Activated CD4-positive, alpha-beta memory T cell treated with anti-CD3 and anti-CD28 coated beads, Interleukin-2, amount 10 ng/mL, durations not matched to agents 7 days and 5 days (primary cell): Measurements from ENCODE around the gene VGLL1. TPM values are rescaled to one million over a fixed set of nuclear protein-coding genes. Genes with fewer than 3 reads are reported as not detected.

Experiments
- CTCF ChIA-PET: fragments of 350-600 bp; sonication (Branson Sonifier 250); formaldehyde crosslinking; loops from one replicate; lab custom pipeline; 2021; ENCODE audit warnings: antibody characterized with exemption, inconsistent platforms; lab: Charles Lee
- POLR2A ChIA-PET: fragments of 350-600 bp; sonication (Branson Sonifier 250); formaldehyde crosslinking; loops from one replicate; lab custom pipeline; 2021; ENCODE audit warnings: antibody characterized with exemption; lab: Charles Lee
- DNase-seq: peaks from one replicate; pipeline ENCODE4 v3.0.0-alpha.2; 2020
- H3K27ac Mint-ChIP-seq: one replicate; pipeline ENCODE4 v1.8.0; 2021; ENCODE audit warnings: mild to moderate bottlenecking, mixed read lengths
- H3K27me3 Mint-ChIP-seq: one replicate; pipeline ENCODE4 v1.8.0; 2021; ENCODE audit warnings: mixed read lengths
- H3K36me3 Mint-ChIP-seq: one replicate; pipeline ENCODE4 v1.8.0; 2021; ENCODE audit warnings: low read depth, mixed read lengths
- H3K4me1 Mint-ChIP-seq: one replicate; pipeline ENCODE4 v1.8.0; 2021; ENCODE audit warnings: mixed read lengths
- H3K4me3 Mint-ChIP-seq: one replicate; pipeline ENCODE4 v1.8.0; 2021; ENCODE audit warnings: mild to moderate bottlenecking, mixed read lengths
- H3K9me3 Mint-ChIP-seq: one replicate; pipeline ENCODE4 v1.8.0; 2021; ENCODE audit warnings: mixed read lengths
- total RNA-seq, 2 experiments: library from RNA; stranded (reverse); gene quantifications; one replicate each; pipeline ENCODE4 v1.2.3, GENCODE V29; 2021

Gene VGLL1
- total RNA-seq, 2 experiments from 2014 or later = not detected

DNA sequence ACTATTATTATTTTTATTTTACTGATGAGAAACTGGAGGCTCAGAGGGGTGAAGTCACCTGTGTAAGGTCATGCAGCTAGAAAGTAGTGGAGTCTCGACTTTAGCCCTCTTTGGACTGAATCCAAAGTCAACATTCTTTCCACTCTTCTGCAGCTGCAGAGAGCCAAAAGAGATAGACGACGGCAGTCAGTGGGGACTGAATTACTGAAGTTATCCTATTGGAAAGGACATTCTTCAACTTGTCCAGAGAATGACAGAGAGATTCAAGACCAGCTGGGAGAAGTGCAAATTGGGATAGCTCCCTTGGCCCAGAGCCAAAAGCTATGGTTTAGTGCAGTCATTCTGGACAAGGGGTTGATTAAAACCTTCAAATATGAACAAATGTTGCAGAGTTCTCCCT lies 42.5 kb downstream of the VGLL1 start:
- H3K9me3 Mint-ChIP-seq = no peaks in the 10 kb centered on the region
- no peak overlapping the region for H3K27ac Mint-ChIP-seq
- CTCF ChIA-PET = no interaction called here
- H3K4me3 Mint-ChIP-seq = no peak overlapping the region
- POLR2A ChIA-PET = interaction anchor here (1.2 to 5.1 kb wide), 3 partner anchors 12 to 77 kb away, joined by 3 to 23 read pairs (median 3); partner anchors contain the start of gene HTATSF1
- no peak for DNase-seq
- peaks cover 40% of the 10 kb centered on the region for H3K4me1 Mint-ChIP-seq
- no peaks in the 10 kb centered on the region for H3K36me3 Mint-ChIP-seq
- no peaks in the 10 kb centered on the region for H3K27me3 Mint-ChIP-seq

DNA sequence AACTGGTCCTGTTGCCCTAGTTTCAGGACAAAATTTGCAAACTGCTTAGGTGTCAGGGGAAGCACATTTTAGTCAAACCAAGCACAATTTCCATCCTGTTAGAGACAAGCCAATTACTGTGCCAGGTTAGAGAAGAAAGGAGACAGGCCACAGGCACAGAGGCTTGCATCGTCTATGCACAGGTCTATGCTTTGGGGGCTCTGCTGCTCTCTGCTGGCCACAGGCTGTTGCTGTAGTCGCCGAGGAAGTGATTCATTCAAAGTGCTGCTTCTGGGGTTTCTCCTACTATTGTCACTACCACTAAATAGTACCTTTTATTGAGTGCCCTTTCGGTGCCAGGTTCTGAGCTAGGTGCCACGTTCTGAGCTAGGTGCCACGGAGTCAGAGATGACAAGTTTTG lies 45.5 kb downstream of the VGLL1 start:
- H3K4me1 Mint-ChIP-seq = peaks cover 39% of the 10 kb centered on the region
- H3K27me3 Mint-ChIP-seq = no peaks in the 10 kb centered on the region
- ChIA-PET POLR2A (interaction anchor here (1.0 to 5.1 kb wide), 7 partner anchors 7 to 80 kb away, joined by 3 to 23 read pairs (median 4); partner anchors contain the start of gene HTATSF1), CTCF (interaction anchor here (0.8 to 3.2 kb wide), 23 partner anchors 9 to 549 kb away, joined by 3 to 21 read pairs (median 4); partner anchors contain the start of gene HTATSF1)
- H3K4me3 Mint-ChIP-seq = peak overlapping the region; percentile 31
- DNase-seq = peak; percentile 80
- H3K36me3 Mint-ChIP-seq = no peaks in the 10 kb centered on the region
- H3K9me3 Mint-ChIP-seq = no peaks in the 10 kb centered on the region
- peak overlapping the region; percentile 76 for H3K27ac Mint-ChIP-seq

DNA sequence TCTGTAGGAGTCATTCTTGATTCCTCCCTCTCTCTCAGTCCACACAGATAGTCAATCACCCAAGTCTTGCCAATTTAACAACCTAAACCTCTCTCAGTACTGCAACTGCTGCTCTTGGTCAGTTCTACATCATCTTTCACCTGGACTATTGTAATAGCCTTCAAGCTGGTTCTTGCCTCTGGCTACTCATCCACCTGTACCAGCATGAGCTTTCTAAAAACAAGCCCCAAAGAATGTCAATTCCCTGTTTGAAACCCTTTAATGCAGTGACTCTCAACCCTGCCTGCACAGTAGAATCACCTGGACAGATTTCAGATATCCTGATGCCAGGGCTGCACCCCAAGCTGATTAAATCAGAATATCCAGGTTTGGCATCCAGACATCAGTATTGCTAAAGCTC lies 48.3 kb downstream of the VGLL1 start:
- CTCF ChIA-PET = interaction anchor here (1.0 kb wide), 1 partner anchor 34 kb away, joined by 3 read pairs; no protein-coding TSS in a partner anchor
- no peak overlapping the region for H3K4me3 Mint-ChIP-seq
- H3K9me3 Mint-ChIP-seq = no peaks in the 10 kb centered on the region
- peaks cover 46% of the 10 kb centered on the region for H3K4me1 Mint-ChIP-seq
- H3K27ac Mint-ChIP-seq = no peak overlapping the region
- H3K36me3 Mint-ChIP-seq = peaks cover 6% of the 10 kb centered on the region
- POLR2A ChIA-PET = interaction anchor here (1.8 kb wide), 1 partner anchor 64 kb away, joined by 4 read pairs; no protein-coding TSS in a partner anchor
- no peak for DNase-seq
- no peaks in the 10 kb centered on the region for H3K27me3 Mint-ChIP-seq

DNA sequence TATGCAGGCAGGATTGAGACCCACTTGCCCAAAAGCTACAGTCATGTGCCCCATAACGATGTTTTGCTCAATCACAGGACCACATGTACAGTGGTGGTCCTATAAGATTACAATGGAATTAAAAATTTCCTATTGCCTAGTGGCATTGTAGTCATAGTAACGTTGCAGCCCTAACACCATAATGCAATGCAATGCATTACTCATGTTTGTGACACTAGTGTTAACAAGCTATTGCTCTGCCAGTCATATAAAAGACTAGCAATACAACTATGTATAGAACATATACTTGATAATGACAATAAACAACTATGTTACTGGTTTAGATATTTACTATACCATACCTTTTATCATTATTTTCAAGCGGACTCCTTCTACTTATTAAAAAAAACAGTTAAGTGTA lies 50.6 kb downstream of the VGLL1 start:
- POLR2A ChIA-PET = interaction anchor here (0.9 kb wide), 1 partner anchor 294 kb away, joined by 3 read pairs; no protein-coding TSS in a partner anchor
- no peak overlapping the region for H3K4me3 Mint-ChIP-seq
- CTCF ChIA-PET = interaction anchor here (1.4 kb wide), 1 partner anchor 112 kb away, joined by 3 read pairs; no protein-coding TSS in a partner anchor
- no peaks in the 10 kb centered on the region for H3K9me3 Mint-ChIP-seq
- DNase-seq = no peak
- peaks cover 57% of the 10 kb centered on the region for H3K4me1 Mint-ChIP-seq
- peaks cover 6% of the 10 kb centered on the region for H3K36me3 Mint-ChIP-seq
- H3K27me3 Mint-ChIP-seq = no peaks in the 10 kb centered on the region
- H3K27ac Mint-ChIP-seq = no peak overlapping the region

DNA sequence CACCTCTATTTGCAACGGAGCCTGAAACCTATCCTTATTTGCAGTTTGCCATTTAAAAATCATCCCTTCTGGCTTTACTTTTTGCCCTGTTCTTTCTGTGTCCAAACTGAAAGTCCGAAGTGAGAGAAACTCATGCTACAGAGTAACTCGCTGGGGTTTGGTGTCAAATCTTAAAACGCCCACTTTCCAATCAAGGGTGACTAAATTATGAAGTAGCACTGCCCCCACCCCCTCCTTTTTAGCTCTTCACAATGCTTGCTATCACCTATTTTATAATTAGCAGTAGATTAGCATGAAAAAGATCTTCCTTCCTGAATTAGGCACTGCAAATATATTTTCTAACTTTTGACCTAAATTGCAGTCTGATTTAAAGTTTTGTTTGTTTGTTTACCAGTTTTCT lies 52.5 kb downstream of the VGLL1 start:
- peaks cover 6% of the 10 kb centered on the region for H3K36me3 Mint-ChIP-seq
- peaks cover 57% of the 10 kb centered on the region for H3K4me1 Mint-ChIP-seq
- POLR2A ChIA-PET = interaction anchor here (0.7 to 3.3 kb wide), 11 partner anchors 8 to 296 kb away, joined by 3 to 14 read pairs (median 4); partner anchors contain the start of genes HTATSF1 and RBMX
- DNase-seq = peak; percentile 21
- H3K9me3 Mint-ChIP-seq = no peaks in the 10 kb centered on the region
- H3K27ac Mint-ChIP-seq = peak overlapping the region; percentile 97
- CTCF ChIA-PET = interaction anchor here (0.9 to 1.8 kb wide), 2 partner anchors 24 to 149 kb away, joined by 3 to 4 read pairs; no protein-coding TSS in a partner anchor
- H3K4me3 Mint-ChIP-seq = no peak overlapping the region
- H3K27me3 Mint-ChIP-seq = no peaks in the 10 kb centered on the region

DNA sequence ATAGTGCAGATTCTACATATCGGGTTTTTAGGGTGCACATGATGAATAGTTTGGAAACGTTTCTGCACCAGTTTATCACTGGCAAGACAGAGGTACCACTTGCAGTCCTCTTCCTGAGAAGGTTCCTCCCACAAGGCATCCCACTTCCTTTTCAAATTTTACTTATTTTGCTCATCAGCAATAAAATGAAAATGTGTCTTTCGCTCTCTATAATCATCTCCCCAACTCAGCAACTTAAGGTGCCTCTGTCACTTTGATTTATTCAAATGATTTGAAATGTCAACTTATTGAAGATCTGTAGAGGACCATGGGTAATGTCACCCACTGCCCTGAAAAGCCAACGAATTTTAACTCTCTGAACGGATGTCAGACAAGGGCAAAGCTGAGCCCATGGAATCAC lies 53.2 kb downstream of the VGLL1 start:
- Mint-ChIP-seq H3K4me3 (peak overlapping the region; percentile 47), H3K4me1 (peaks cover 63% of the 10 kb centered on the region), H3K27ac (peak overlapping the region; percentile 97), H3K9me3 (no peaks in the 10 kb centered on the region), H3K27me3 (no peaks in the 10 kb centered on the region), H3K36me3 (peaks cover 6% of the 10 kb centered on the region)
- ChIA-PET POLR2A (interaction anchor here (0.7 to 3.3 kb wide), 14 partner anchors 9 to 295 kb away, joined by 3 to 14 read pairs (median 4); partner anchors contain the start of genes HTATSF1 and RBMX), CTCF (interaction anchor here (0.9 to 2.2 kb wide), 3 partner anchors 7 to 149 kb away, joined by 3 to 13 read pairs (median 4); no protein-coding TSS in a partner anchor)
- DNase-seq = no peak

DNA sequence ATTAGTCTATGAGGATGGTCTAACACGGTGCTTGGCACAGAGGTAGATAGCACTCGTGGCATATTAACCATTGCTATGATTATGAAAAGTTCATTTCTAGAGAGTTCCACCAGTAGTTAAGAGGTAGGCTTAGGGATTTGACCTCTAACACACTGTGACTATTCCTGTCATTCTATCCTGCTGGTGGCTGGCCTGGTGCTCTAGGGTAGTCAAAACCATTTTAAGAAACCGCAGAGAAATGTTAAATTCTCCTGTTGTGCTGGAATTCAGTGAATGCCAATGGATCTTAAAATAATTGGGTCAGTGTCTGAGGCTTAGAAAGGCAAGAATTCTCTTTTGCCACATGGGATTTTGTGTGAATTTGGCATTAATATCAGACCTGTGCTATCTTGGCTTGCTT lies 53.9 kb downstream of the VGLL1 start:
- H3K36me3 Mint-ChIP-seq = peaks cover 6% of the 10 kb centered on the region
- H3K27ac Mint-ChIP-seq = peak overlapping the region; percentile 97
- CTCF ChIA-PET = interaction anchor here (1.2 to 2.2 kb wide), 4 partner anchors 8 to 109 kb away, joined by 4 to 13 read pairs (median 6); no protein-coding TSS in a partner anchor
- H3K9me3 Mint-ChIP-seq = no peaks in the 10 kb centered on the region
- POLR2A ChIA-PET = interaction anchor here (0.9 to 3.3 kb wide), 15 partner anchors 8 to 295 kb away, joined by 3 to 14 read pairs (median 5); partner anchors contain the start of genes HTATSF1 and RBMX
- H3K4me1 Mint-ChIP-seq = peaks cover 62% of the 10 kb centered on the region
- DNase-seq = no peak
- H3K27me3 Mint-ChIP-seq = no peaks in the 10 kb centered on the region
- H3K4me3 Mint-ChIP-seq = peak overlapping the region; percentile 58

DNA sequence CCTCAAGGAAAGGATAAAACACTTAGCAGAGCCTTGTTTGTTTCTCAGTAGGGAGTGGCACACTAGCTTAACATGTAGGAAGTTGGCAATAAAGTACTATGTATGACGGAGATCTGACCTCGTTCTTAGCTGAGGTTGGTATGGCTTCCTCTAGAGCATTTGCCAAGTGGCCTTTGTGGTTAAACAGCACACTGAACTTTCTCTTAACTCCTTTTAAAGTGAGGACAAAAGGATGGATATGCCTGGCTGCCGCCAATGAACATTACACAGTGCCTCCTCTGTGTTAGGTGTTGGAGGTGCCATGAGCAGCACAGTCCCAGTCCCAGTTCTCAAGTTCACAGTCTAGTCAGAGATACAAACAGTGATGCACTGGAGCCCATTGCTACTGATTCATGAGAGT lies 54.4 kb downstream of the VGLL1 start:
- ChIA-PET POLR2A (interaction anchor here (0.9 to 3.3 kb wide), 15 partner anchors 8 to 294 kb away, joined by 3 to 14 read pairs (median 4); partner anchors contain the start of genes HTATSF1 and RBMX), CTCF (interaction anchor here (1.2 to 2.2 kb wide), 4 partner anchors 8 to 109 kb away, joined by 4 to 13 read pairs (median 6); no protein-coding TSS in a partner anchor)
- H3K27ac Mint-ChIP-seq = peak overlapping the region; percentile 97
- H3K9me3 Mint-ChIP-seq = no peaks in the 10 kb centered on the region
- H3K36me3 Mint-ChIP-seq = peaks cover 6% of the 10 kb centered on the region
- peaks cover 61% of the 10 kb centered on the region for H3K4me1 Mint-ChIP-seq
- no peaks in the 10 kb centered on the region for H3K27me3 Mint-ChIP-seq
- DNase-seq = peak; percentile 47
- H3K4me3 Mint-ChIP-seq = peak overlapping the region; percentile 58

DNA sequence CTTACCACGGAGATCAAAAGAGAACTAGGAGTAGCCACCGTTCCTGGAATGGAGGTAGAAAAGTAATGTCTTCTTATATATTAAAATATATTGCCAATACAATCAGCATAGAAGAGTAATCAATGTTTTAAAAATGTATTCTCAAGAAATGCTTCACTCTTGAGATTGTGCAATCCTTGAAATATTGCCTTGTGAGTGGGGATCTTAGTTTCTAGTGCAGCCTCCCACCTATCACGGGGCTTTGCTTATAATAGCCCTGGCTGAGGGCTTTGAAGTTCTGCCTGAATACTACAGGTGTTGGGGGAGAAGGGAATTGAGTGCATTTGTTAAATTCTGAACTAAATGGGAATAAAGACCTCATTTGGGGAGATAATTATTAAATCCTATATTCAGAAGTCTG lies 55.5 kb downstream of the VGLL1 start:
- ChIA-PET POLR2A (interaction anchor here (1.1 to 2.8 kb wide), 4 partner anchors 11 to 90 kb away, joined by 3 to 12 read pairs (median 8); partner anchors contain the start of gene HTATSF1), CTCF (interaction anchor here (2.2 kb wide), 1 partner anchor 9 kb away, joined by 13 read pairs; no protein-coding TSS in a partner anchor)
- H3K4me3 Mint-ChIP-seq = peak overlapping the region; percentile 18
- no peak for DNase-seq
- H3K27me3 Mint-ChIP-seq = no peaks in the 10 kb centered on the region
- H3K27ac Mint-ChIP-seq = peak overlapping the region; percentile 97
- H3K36me3 Mint-ChIP-seq = peaks cover 6% of the 10 kb centered on the region
- no peaks in the 10 kb centered on the region for H3K9me3 Mint-ChIP-seq
- peaks cover 66% of the 10 kb centered on the region for H3K4me1 Mint-ChIP-seq

DNA sequence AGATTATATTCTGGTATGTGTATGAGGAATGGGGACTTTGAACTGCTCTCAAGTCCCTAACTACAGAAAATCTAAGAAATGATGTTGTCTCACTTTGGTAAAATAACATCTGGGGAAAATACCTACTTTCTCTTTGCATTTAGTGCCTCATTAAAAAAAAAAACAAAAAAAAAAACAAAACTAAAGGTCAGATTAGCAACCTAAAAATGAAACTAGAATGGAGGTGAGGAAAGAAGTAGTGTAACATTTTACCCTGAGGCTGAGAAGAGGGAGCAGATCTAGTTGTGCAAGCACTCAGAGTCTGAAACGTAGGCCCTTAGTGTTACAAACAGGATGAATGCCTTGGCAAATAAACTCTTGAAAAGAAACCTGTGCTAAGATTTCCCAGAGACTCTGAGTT lies 56.0 kb downstream of the VGLL1 start:
- DNase-seq = no peak
- Mint-ChIP-seq H3K27me3 (no peaks in the 10 kb centered on the region), H3K27ac (peak overlapping the region; percentile 97), H3K36me3 (peaks cover 6% of the 10 kb centered on the region), H3K4me1 (peaks cover 66% of the 10 kb centered on the region), H3K9me3 (no peaks in the 10 kb centered on the region), H3K4me3 (peak overlapping the region; percentile 57)
- ChIA-PET CTCF (interaction anchor here (1.2 to 1.4 kb wide), 2 partner anchors 10 to 107 kb away, joined by 4 read pairs; no protein-coding TSS in a partner anchor), POLR2A (interaction anchor here (0.8 to 2.8 kb wide), 7 partner anchors 9 to 91 kb away, joined by 3 to 12 read pairs (median 4); no protein-coding TSS in a partner anchor)

DNA sequence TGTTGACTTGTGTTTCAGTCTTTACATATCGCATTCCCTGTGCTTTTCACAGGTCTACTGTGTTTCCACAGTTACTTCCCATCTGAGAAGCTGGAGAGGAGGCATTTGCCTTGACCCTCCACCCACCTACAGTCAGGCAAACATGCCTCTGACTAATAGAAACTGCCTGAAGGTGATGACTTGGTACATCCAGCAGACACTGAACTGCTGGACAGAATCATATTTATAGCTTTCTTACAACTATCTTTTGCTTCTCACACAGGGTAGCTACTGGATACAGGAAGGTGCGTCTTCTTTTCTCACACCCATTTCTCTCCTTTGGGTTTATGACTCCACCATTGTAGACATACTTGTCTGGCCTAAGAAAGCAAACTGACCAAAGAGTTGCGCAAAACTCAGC lies 58.0 kb downstream of the VGLL1 start:
- H3K4me3 Mint-ChIP-seq = no peak overlapping the region
- POLR2A ChIA-PET = interaction anchor here (0.8 to 2.8 kb wide), 2 partner anchors 37 to 63 kb away, joined by 3 to 12 read pairs; no protein-coding TSS in a partner anchor

DNA sequence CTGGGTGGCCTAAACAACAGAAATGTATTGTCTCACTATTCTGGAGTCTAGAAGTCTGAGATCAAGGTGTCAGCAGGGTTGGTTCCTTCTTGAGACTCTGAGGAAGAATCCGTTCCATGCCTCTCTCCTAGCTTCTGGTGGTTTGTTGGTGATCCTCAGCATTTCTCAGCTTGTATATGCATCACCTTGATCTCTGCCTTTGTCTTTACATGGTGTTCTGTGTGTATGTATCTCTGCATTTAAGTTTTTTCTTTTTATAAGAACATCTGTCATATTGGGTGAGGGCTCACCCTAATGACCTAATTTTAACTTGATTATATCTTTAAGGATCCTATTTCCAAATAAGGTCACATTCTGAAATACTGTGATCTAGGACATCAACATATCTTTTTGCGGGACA lies 65.3 kb downstream of the VGLL1 start:
- ChIA-PET CTCF (interaction anchor here (0.9 to 2.4 kb wide), 2 partner anchors 11 to 20 kb away, joined by 3 to 11 read pairs; no protein-coding TSS in a partner anchor), POLR2A (interaction anchor here (0.8 to 1.6 kb wide), 3 partner anchors 8 to 77 kb away, joined by 3 to 6 read pairs (median 3); no protein-coding TSS in a partner anchor)
- no peaks in the 10 kb centered on the region for H3K27me3 Mint-ChIP-seq
- H3K27ac Mint-ChIP-seq = peak overlapping the region; percentile 75
- H3K36me3 Mint-ChIP-seq = peaks cover 6% of the 10 kb centered on the region
- H3K4me3 Mint-ChIP-seq = no peak overlapping the region
- peaks cover 50% of the 10 kb centered on the region for H3K4me1 Mint-ChIP-seq
- H3K9me3 Mint-ChIP-seq = peaks cover 3% of the 10 kb centered on the region
- DNase-seq = no peak

More for the DNA sequence above, 58.0 kb downstream of the VGLL1 start:
- H3K4me1 Mint-ChIP-seq = peaks cover 57% of the 10 kb centered on the region
- H3K27me3 Mint-ChIP-seq = no peaks in the 10 kb centered on the region
- H3K36me3 Mint-ChIP-seq = peaks cover 4% of the 10 kb centered on the region
- DNase-seq = no peak
- peaks cover 3% of the 10 kb centered on the region for H3K9me3 Mint-ChIP-seq
- H3K27ac Mint-ChIP-seq = no peak overlapping the region
- CTCF ChIA-PET = interaction anchor here (0.9 kb wide), 1 partner anchor 12 kb away, joined by 3 read pairs; no protein-coding TSS in a partner anchor
